MV-4-11 (cell line): ENCODE measurements around the gene ZRANB1.

Experiments used
- DNase-seq: peaks from one replicate; lab custom pipeline; 2025; lab: John Stamatoyannopoulos, UW

ZRANB1 gene

GRCh38 chr10:125035588-125036295 is 93.8 kb downstream of the ZRANB1 start:
- no peak for DNase-seq

DNA sequence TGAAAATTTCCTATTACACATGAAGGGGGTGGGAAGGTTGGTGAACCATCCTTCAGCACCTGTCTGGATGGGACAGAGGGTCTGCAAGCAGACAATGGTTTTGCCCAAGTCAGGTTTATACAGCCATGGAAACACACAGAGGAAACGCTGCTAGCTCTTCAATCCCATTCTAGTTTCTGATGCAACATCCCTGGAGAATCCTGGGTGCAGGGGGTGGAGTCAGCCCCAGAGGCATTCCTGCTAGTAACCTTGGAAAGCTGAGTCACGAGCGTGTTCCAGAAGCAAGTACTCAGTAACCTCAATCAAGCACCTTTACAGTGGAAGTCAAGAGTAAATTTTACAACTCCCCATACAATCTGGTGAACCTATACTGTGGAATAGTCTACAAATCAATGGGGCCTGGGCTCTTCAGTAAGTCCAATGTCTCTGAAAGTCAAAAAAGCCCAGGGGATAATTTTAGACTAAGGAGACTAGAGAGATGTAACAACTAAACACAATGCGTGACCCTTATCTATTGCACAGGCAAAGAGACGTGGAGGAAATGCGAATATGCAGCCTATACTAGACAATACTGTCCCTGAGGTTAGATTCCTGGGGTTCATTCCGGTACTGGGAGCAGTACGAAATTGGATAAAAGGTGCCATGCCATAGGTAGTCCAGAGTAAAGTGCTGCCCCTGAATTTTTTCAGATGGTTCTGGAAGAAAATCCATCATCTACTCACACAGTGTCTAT is 95.4 kb downstream of the ZRANB1 start:
- DNase-seq: no peak
